PC-3 (cell line): ENCODE results near the gene SLC25A21. TPM values are rescaled to one million over a fixed set of nuclear protein-coding genes. Genes with fewer than 3 reads are reported as not detected.

Experiments used
- ATAC-seq: fragments of 200-7000 bp; cut with Tn5 transposase; 2 replicates; pipeline ENCODE4 v1.9.1; 2020; ENCODE audit warnings: mild to moderate bottlenecking, moderate library complexity
- BruUV-seq: library from RNA; stranded (reverse); fragments of 400-500 nt; replicated peaks from 2 replicates; lab custom pipeline; 2021; lab: Mats Ljungman, UMichigan
- CTCF ChIA-PET: fragments of 300-600 bp; sonication (Branson Sonifier 250); formaldehyde crosslinking; loops from one replicate; lab custom pipeline; 2022; ENCODE audit warnings: antibody characterized with exemption; lab: Charles Lee
- POLR2A ChIA-PET: fragments of 300-600 bp; sonication (Branson Sonifier 250); formaldehyde crosslinking; loops from one replicate; lab custom pipeline; 2022; ENCODE audit warnings: antibody characterized with exemption; ENCODE audit not compliant: unreplicated experiment; lab: Charles Lee
- DNase-seq: peaks from one replicate; pipeline ENCODE4 v3.0.0-alpha.2; 2015
- H2AFZ ChIP-seq: fragments of 300-600 bp; sonication (generic); 2 replicates; pipeline ENCODE4 v1.6.0; 2016; ENCODE audit warnings: antibody characterized with exemption, low read length
- H3F3A ChIP-seq: fragments of 300-600 bp; sonication (generic); one replicate; pipeline ENCODE4 v1.6.0; 2017; ENCODE audit warnings: antibody characterized with exemption, low read length, control low read depth, mild to moderate bottlenecking; ENCODE audit not compliant: unreplicated experiment
- H3K27ac ChIP-seq: fragments of 300-600 bp; sonication (generic); 2 replicates; pipeline ENCODE4 v1.5.1; 2016; ENCODE audit warnings: mild to moderate bottlenecking, low read length
- H3K27me3 ChIP-seq: fragments of 300-600 bp; sonication (generic); 2 replicates; pipeline ENCODE4 v1.6.1; 2016; ENCODE audit warnings: low read length, mixed read lengths
- H3K36me3 ChIP-seq: fragments of 300-600 bp; sonication (generic); 2 replicates; pipeline ENCODE4 v1.6.1; 2016; ENCODE audit warnings: low read depth, mixed run types, low read length, mixed read lengths
- H3K4me1 ChIP-seq: fragments of 300-600 bp; sonication (generic); 2 replicates; pipeline ENCODE4 v1.5.1; 2016; ENCODE audit warnings: low read length; ENCODE audit not compliant: insufficient read depth
- H3K4me2 ChIP-seq: fragments of 300-600 bp; sonication (generic); 2 replicates; pipeline ENCODE4 v1.6.0; 2016; ENCODE audit warnings: low read length
- H3K4me3 ChIP-seq: fragments of 300-600 bp; sonication (generic); 2 replicates; pipeline ENCODE4 v1.5.1; 2016; ENCODE audit warnings: mild to moderate bottlenecking, low read length, mixed read lengths
- H3K79me2 ChIP-seq: fragments of 300-600 bp; sonication (generic); 2 replicates; pipeline ENCODE4 v1.6.1; 2017; ENCODE audit warnings: low read length, mixed read lengths
- H3K9ac ChIP-seq: fragments of 300-600 bp; sonication (generic); 2 replicates; pipeline ENCODE4 v1.6.0; 2016; ENCODE audit warnings: mild to moderate bottlenecking, low read length
- H3K9me2 ChIP-seq: fragments of 300-600 bp; sonication (generic); replicated peaks from 2 replicates; pipeline ENCODE4 v1.6.1; 2016; ENCODE audit warnings: mixed run types, low read length, mixed read lengths
- H3K9me3 ChIP-seq: fragments of 300-600 bp; sonication (generic); 2 replicates; pipeline ENCODE4 v1.6.1; 2016; ENCODE audit warnings: low read length, mixed read lengths
- H4K20me1 ChIP-seq: fragments of 300-600 bp; sonication (generic); 2 replicates; pipeline ENCODE4 v1.6.1; 2016; ENCODE audit warnings: low read length, mixed read lengths
- CTCF ChIP-seq: fragments of 300-600 bp; sonication (generic); conservative IDR thresholded peaks from 2 replicates; pipeline ENCODE4 v1.5.1; 2017; ENCODE audit warnings: antibody characterized with exemption, low read depth, mild to moderate bottlenecking, low read length
- EZH2 ChIP-seq: fragments of 300-600 bp; sonication (generic); IDR thresholded peaks from one replicate; pipeline ENCODE4 v1.6.1; 2017; ENCODE audit warnings: antibody characterized with exemption, mild to moderate bottlenecking, low read length; ENCODE audit not compliant: unreplicated experiment
- EZH2phosphoT487 ChIP-seq: fragments of 300-600 bp; sonication (generic); IDR thresholded peaks from 2 replicates; pipeline ENCODE4 v1.6.1; 2018; ENCODE audit warnings: mild to moderate bottlenecking, antibody characterized with exemption, low read length, borderline replicate concordance
- intact Hi-C: fragments of 100-400 bp; cut with micrococcal nuclease; formaldehyde crosslinking; loops from 2 replicates; pipeline ENCODE4 v1.9.0; 2023
- total RNA-seq: library from RNA; depleted of rRNA; stranded (reverse); fragments of >200 nt; gene quantifications from 2 replicates; pipeline ENCODE4 v1.2.3, GENCODE V29; 2014

Gene SLC25A21
- total RNA-seq, 1 experiment from 2014 or later = 0.87 TPM

GRCh38 chr14:37142835-37143401 is 29.5 kb downstream of the SLC25A21 start:
- Histone ChIP-seq H3K79me2 (no peaks in the 10 kb centered on the region), H2AFZ (no peak overlapping the region), H3F3A (no peaks in the 10 kb centered on the region), H3K27ac (peak overlapping the region; percentile 71), H3K9ac (peak overlapping the region; percentile 1; the same call in 1 of the 2 replicates), H3K9me2 (no peaks in the 10 kb centered on the region), H3K9me3 (no peaks in the 10 kb centered on the region), H3K27me3 (no peaks in the 10 kb centered on the region), H4K20me1 (no peaks in the 10 kb centered on the region), H3K4me3 (peak overlapping the region; percentile 22), H3K4me2 (peak overlapping the region; percentile 71), H3K4me1 (peaks cover 37% of the 10 kb centered on the region), H3K36me3 (no peaks in the 10 kb centered on the region)
- BruUV-seq = no TSS peak
- POLR2A ChIA-PET = interaction anchor here (0.6 to 0.7 kb wide), 2 partner anchors 20 to 56 kb away, joined by 3 to 4 read pairs; no protein-coding TSS in a partner anchor
- DNase-seq (peak; percentile 90), ATAC-seq (peak; percentile 97)
- no peak for TF ChIP-seq EZH2phosphoT487
- TF ChIP-seq CTCF = no peak
- no peak for TF ChIP-seq EZH2
- intact Hi-C loops = loop anchor here (1.0 to 2.0 kb wide), 2 partner anchors 20 to 201 kb away; no protein-coding TSS in a partner anchor
- CTCF ChIA-PET = interaction anchor here (0.5 to 1.6 kb wide), 4 partner anchors 26 to 494 kb away, joined by 3 to 8 read pairs (median 5); no protein-coding TSS in a partner anchor

GRCh38 chr14:37140176-37140575 is 32.2 kb downstream of the SLC25A21 start:
- Histone ChIP-seq H3K9me2 (no peaks in the 10 kb centered on the region), H3K4me3 (no peak overlapping the region), H3K36me3 (no peaks in the 10 kb centered on the region), H3K9ac (no peak overlapping the region), H2AFZ (no peak overlapping the region), H3K4me2 (no peak overlapping the region), H3K79me2 (no peaks in the 10 kb centered on the region), H3F3A (no peaks in the 10 kb centered on the region), H3K4me1 (peaks cover 29% of the 10 kb centered on the region), H3K9me3 (no peaks in the 10 kb centered on the region), H4K20me1 (no peaks in the 10 kb centered on the region), H3K27ac (no peak overlapping the region), H3K27me3 (no peaks in the 10 kb centered on the region)
- no peak for TF ChIP-seq EZH2phosphoT487
- TF ChIP-seq EZH2 = no peak
- no peak for TF ChIP-seq CTCF
- POLR2A ChIA-PET = no interaction called here
- BruUV-seq = no TSS peak
- intact Hi-C loops = no loop called here
- CTCF ChIA-PET = interaction anchor here (0.7 kb wide), 1 partner anchor 10 kb away, joined by 4 read pairs; no protein-coding TSS in a partner anchor
- DNase-seq = no peak
- no peak for ATAC-seq

GRCh38 chr14:37139710-37140109 is 32.7 kb downstream of the SLC25A21 start:
- Histone ChIP-seq H3K9me2 (no peaks in the 10 kb centered on the region), H3F3A (no peaks in the 10 kb centered on the region), H3K9ac (no peak overlapping the region), H4K20me1 (no peaks in the 10 kb centered on the region), H3K27me3 (no peaks in the 10 kb centered on the region), H3K4me3 (no peak overlapping the region), H3K79me2 (no peaks in the 10 kb centered on the region), H2AFZ (no peak overlapping the region), H3K4me2 (no peak overlapping the region), H3K9me3 (no peaks in the 10 kb centered on the region), H3K4me1 (peaks cover 25% of the 10 kb centered on the region), H3K27ac (no peak overlapping the region), H3K36me3 (no peaks in the 10 kb centered on the region)
- intact Hi-C loops = no loop called here
- DNase-seq (peak; percentile 30), ATAC-seq (no peak)
- ChIA-PET CTCF (interaction anchor here (0.6 to 0.7 kb wide), 2 partner anchors 11 to 130 kb away, joined by 3 to 4 read pairs; no protein-coding TSS in a partner anchor), POLR2A (interaction anchor here (0.7 kb wide), 1 partner anchor 289 kb away, joined by 3 read pairs; no protein-coding TSS in a partner anchor)
- BruUV-seq = no TSS peak
- no peak for TF ChIP-seq EZH2
- TF ChIP-seq EZH2phosphoT487 = no peak
- TF ChIP-seq CTCF = no peak
